Measurements from ENCODE around the gene LIN28B.
"Not testable (repeated sequence)": the region's sequence is repeated elsewhere in the genome, so short reads cannot be mapped to it uniquely, and the experiment has no call there.

The LIN28B gene

GRCh38 chr6:105005451-105005850 lies 48.5 kb downstream of the LIN28B start:
- H3K27me3 ChIP-seq (ENCODE audit: insufficient read depth, low read length, poor library complexity), result no peaks in the 10 kb centered on the region
- no peaks in the 10 kb centered on the region for H4K20me1 ChIP-seq (ENCODE audit: insufficient read depth, low read length)
- H3K4me3 ChIP-seq (ENCODE audit: low read depth in 1 of 2, low read length in 2 of 2), result no peak overlapping the region
- no peaks in the 10 kb centered on the region for H3K4me1 ChIP-seq (ENCODE audit: insufficient read depth, low read length)
- no peak overlapping the region for H3K27ac ChIP-seq (ENCODE audit: low read length)
- peak; percentile 44; the same call in 1 of the 3 replicates for ATAC-seq (ENCODE audit: insufficient read depth, low read depth)
- no peak overlapping the region for H3K4me2 ChIP-seq (ENCODE audit: insufficient read depth, low read length)
- no peaks in the 10 kb centered on the region for H3K9me3 ChIP-seq (ENCODE audit: insufficient read depth, low read length, severe bottlenecking)
- no peak overlapping the region for H3K9ac ChIP-seq (ENCODE audit: low read depth, low read length)
- H3K79me2 ChIP-seq (ENCODE audit: insufficient read depth, low read length), result no peaks in the 10 kb centered on the region
- TF ChIP-seq EZH2 (IDR thresholded peaks at IDR 0.05; ENCODE audit: borderline replicate concordance, low read depth, low read length, severe bottlenecking), result no peak
- TF ChIP-seq CTCF (IDR thresholded peaks at IDR 0.05; ENCODE audit: borderline replicate concordance, extremely low read depth, low read length, poor library complexity, severe bottlenecking), result no peak
- no peak overlapping the region for H2AFZ ChIP-seq (ENCODE audit: low read depth, low read length)
- DNase-seq, result no peak
- no peaks in the 10 kb centered on the region for H3K36me3 ChIP-seq (ENCODE audit: insufficient read depth, low read length)

GRCh38 chr6:105013459-105013858 lies 56.6 kb downstream of the LIN28B start:
- ATAC-seq (ENCODE audit: insufficient read depth, low read depth); DNase-seq; H3K9ac ChIP-seq (ENCODE audit: low read depth, low read length); H4K20me1 ChIP-seq (ENCODE audit: insufficient read depth, low read length); H3K79me2 ChIP-seq (ENCODE audit: insufficient read depth, low read length); H3K4me2 ChIP-seq (ENCODE audit: insufficient read depth, low read length); H2AFZ ChIP-seq (ENCODE audit: low read depth, low read length); H3K36me3 ChIP-seq (ENCODE audit: insufficient read depth, low read length); H3K9me3 ChIP-seq (ENCODE audit: insufficient read depth, low read length, severe bottlenecking); H3K4me3 ChIP-seq (ENCODE audit: low read depth in 1 of 2, low read length in 2 of 2); H3K4me1 ChIP-seq (ENCODE audit: insufficient read depth, low read length); H3K27me3 ChIP-seq (ENCODE audit: insufficient read depth, low read length, poor library complexity); H3K27ac ChIP-seq (ENCODE audit: low read length): not testable (repeated sequence)

GRCh38 chr6:105014448-105014847 lies 57.5 kb downstream of the LIN28B start:
- Histone ChIP-seq H3K27ac (ENCODE audit: low read length) (no peak overlapping the region), H3K4me3 (ENCODE audit: low read depth in 1 of 2, low read length in 2 of 2) (no peak overlapping the region), H2AFZ (ENCODE audit: low read depth, low read length) (no peak overlapping the region), H3K4me2 (ENCODE audit: insufficient read depth, low read length) (no peak overlapping the region), H3K27me3 (ENCODE audit: insufficient read depth, low read length, poor library complexity) (no peaks in the 10 kb centered on the region), H3K79me2 (ENCODE audit: insufficient read depth, low read length) (no peaks in the 10 kb centered on the region), H3K9ac (ENCODE audit: low read depth, low read length) (no peak overlapping the region), H3K36me3 (ENCODE audit: insufficient read depth, low read length) (no peaks in the 10 kb centered on the region), H3K4me1 (ENCODE audit: insufficient read depth, low read length) (no peaks in the 10 kb centered on the region), H3K9me3 (ENCODE audit: insufficient read depth, low read length, severe bottlenecking) (no peaks in the 10 kb centered on the region), H4K20me1 (ENCODE audit: insufficient read depth, low read length) (no peaks in the 10 kb centered on the region)
- ATAC-seq (ENCODE audit: insufficient read depth, low read depth) (no peak), DNase-seq (no peak)
- TF ChIP-seq CTCF (IDR thresholded peaks at IDR 0.05; ENCODE audit: borderline replicate concordance, extremely low read depth, low read length, poor library complexity, severe bottlenecking), result no peak
- no peak for TF ChIP-seq EZH2 (IDR thresholded peaks at IDR 0.05; ENCODE audit: borderline replicate concordance, low read depth, low read length, severe bottlenecking)

GRCh38 chr6:105014954-105015353 lies 58.0 kb downstream of the LIN28B start:
- DNase-seq (no peak), ATAC-seq (ENCODE audit: insufficient read depth, low read depth) (no peak)
- Histone ChIP-seq H3K27ac (ENCODE audit: low read length) (no peak overlapping the region), H3K9me3 (ENCODE audit: insufficient read depth, low read length, severe bottlenecking) (no peaks in the 10 kb centered on the region), H3K4me1 (ENCODE audit: insufficient read depth, low read length) (no peaks in the 10 kb centered on the region), H3K27me3 (ENCODE audit: insufficient read depth, low read length, poor library complexity) (no peaks in the 10 kb centered on the region), H3K9ac (ENCODE audit: low read depth, low read length) (no peak overlapping the region), H3K79me2 (ENCODE audit: insufficient read depth, low read length) (no peaks in the 10 kb centered on the region), H4K20me1 (ENCODE audit: insufficient read depth, low read length) (no peaks in the 10 kb centered on the region), H3K4me2 (ENCODE audit: insufficient read depth, low read length) (no peak overlapping the region), H3K4me3 (ENCODE audit: low read depth in 1 of 2, low read length in 2 of 2) (no peak overlapping the region), H2AFZ (ENCODE audit: low read depth, low read length) (no peak overlapping the region), H3K36me3 (ENCODE audit: insufficient read depth, low read length) (no peaks in the 10 kb centered on the region)
- TF ChIP-seq EZH2 (IDR thresholded peaks at IDR 0.05; ENCODE audit: borderline replicate concordance, low read depth, low read length, severe bottlenecking) (no peak), CTCF (IDR thresholded peaks at IDR 0.05; ENCODE audit: borderline replicate concordance, extremely low read depth, low read length, poor library complexity, severe bottlenecking) (no peak)

All from DND-41 (cell line).